ENCODE measurements around the gene TKT. TPM values are rescaled to one million over a fixed set of nuclear protein-coding genes. Genes with fewer than 3 reads are reported as not detected.

The TKT gene
- total RNA-seq, 1 experiment from 2014 or later = 650 TPM

- no peak overlapping the region for H3K56ac ChIP-seq (ENCODE audit: insufficient read length, low read depth, low read length)
- H3K79me1 ChIP-seq (ENCODE audit: insufficient read depth, low read depth, low read length, poor library complexity, severe bottlenecking) = no peaks in the 10 kb centered on the region
- no peak overlapping the region for H3K14ac ChIP-seq (ENCODE audit: insufficient read depth, low read length)
- no peak overlapping the region for H2AFZ ChIP-seq (ENCODE audit: low read length)
- no peaks in the 10 kb centered on the region for H3K79me2 ChIP-seq (ENCODE audit: insufficient read depth, low read length)
- H3K9ac ChIP-seq (ENCODE audit: extremely low read depth, insufficient read length, low read length) = no peak overlapping the region
- TF ChIP-seq, protein P1, sequence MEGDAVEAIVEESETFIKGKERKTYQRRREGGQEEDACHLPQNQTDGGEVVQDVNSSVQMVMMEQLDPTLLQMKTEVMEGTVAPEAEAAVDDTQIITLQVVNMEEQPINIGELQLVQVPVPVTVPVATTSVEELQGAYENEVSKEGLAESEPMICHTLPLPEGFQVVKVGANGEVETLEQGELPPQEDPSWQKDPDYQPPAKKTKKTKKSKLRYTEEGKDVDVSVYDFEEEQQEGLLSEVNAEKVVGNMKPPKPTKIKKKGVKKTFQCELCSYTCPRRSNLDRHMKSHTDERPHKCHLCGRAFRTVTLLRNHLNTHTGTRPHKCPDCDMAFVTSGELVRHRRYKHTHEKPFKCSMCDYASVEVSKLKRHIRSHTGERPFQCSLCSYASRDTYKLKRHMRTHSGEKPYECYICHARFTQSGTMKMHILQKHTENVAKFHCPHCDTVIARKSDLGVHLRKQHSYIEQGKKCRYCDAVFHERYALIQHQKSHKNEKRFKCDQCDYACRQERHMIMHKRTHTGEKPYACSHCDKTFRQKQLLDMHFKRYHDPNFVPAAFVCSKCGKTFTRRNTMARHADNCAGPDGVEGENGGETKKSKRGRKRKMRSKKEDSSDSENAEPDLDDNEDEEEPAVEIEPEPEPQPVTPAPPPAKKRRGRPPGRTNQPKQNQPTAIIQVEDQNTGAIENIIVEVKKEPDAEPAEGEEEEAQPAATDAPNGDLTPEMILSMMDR (conservative IDR thresholded peaks at IDR 0.05) = no peak
- no peak overlapping the region for H4K5ac ChIP-seq (ENCODE audit: insufficient read length, low read depth, low read length)
- H3K18ac ChIP-seq (ENCODE audit: insufficient read length, low read depth, low read length) = no peak overlapping the region
- H3T11ph ChIP-seq (ENCODE audit: low read length) = no peak overlapping the region
- H4K20me1 ChIP-seq (ENCODE audit: control insufficient read depth, insufficient read depth, insufficient read length) = no peaks in the 10 kb centered on the region
- no peak overlapping the region for H2BK5ac ChIP-seq (ENCODE audit: insufficient read length, low read length)
- H4K91ac ChIP-seq (ENCODE audit: insufficient read length, low read depth, low read length) = no peak overlapping the region
- H3K27me3 Mint-ChIP-seq (ENCODE audit: low read depth) = no peaks in the 10 kb centered on the region; the same call in 1 of the 2 replicates
- no peaks in the 10 kb centered on the region for H3K27me3 ChIP-seq (ENCODE audit: insufficient read depth, low read length)
- H3K4me1 Mint-ChIP-seq = peaks cover 20 to 28% of the 10 kb centered on the region in 2 experiments
- H3K23me2 ChIP-seq (ENCODE audit: insufficient read length, low read depth, low read length, poor library complexity, severe bottlenecking) = no peaks in the 10 kb centered on the region
- H2BK20ac ChIP-seq (ENCODE audit: low read depth, low read length, poor library complexity, severe bottlenecking) = no peak overlapping the region
- H2BK12ac ChIP-seq (ENCODE audit: insufficient read length, low read depth, low read length) = no peak overlapping the region
- no peak overlapping the region for H2AK5ac ChIP-seq (ENCODE audit: insufficient read length, low read length)
- H3K4ac ChIP-seq (ENCODE audit: low read depth, low read length) = no peak overlapping the region
- H3K4me3 Mint-ChIP-seq = no peak overlapping the region
- H3K27ac Mint-ChIP-seq = peak overlapping the region in 1 of 3 experiments; percentile 60; a peak in 1 of 7 replicates
- H3K4me2 ChIP-seq (ENCODE audit: insufficient read depth, insufficient read length, low read length) = no peak overlapping the region
- H2BK15ac ChIP-seq (ENCODE audit: low read depth, low read length) = no peak overlapping the region
- H3K9me3 Mint-ChIP-seq = no peaks in the 10 kb centered on the region
- H3K23ac ChIP-seq (ENCODE audit: insufficient read length, low read depth, low read length) = no peak overlapping the region
- no peak overlapping the region for H4K8ac ChIP-seq (replicated peaks; ENCODE audit: insufficient read length, low read depth, low read length)
- no peak for DNase-seq
- no peak overlapping the region for H2BK120ac ChIP-seq (ENCODE audit: low read depth, low read length, poor library complexity, severe bottlenecking)
- H3K4me1 ChIP-seq (ENCODE audit: insufficient read depth, low read length) = no peaks in the 10 kb centered on the region; the same call in 1 of the 2 replicates
- H3K9me3 ChIP-seq (ENCODE audit: control insufficient read depth, low read depth, low read length) = no peaks in the 10 kb centered on the region
- H3K36me3 Mint-ChIP-seq (ENCODE audit: insufficient read depth in 1 of 3, low read depth in 3 of 3) = no peaks in the 10 kb centered on the region
- H3K27ac ChIP-seq (ENCODE audit: insufficient read length, low read depth, low read length) = no peak overlapping the region
Observed at GRCh38 chr3:53267766-53268165, 11.9 kb upstream of the TKT start.
